Measurements from ENCODE around the gene MYO3B. TPM values are rescaled to one million over a fixed set of nuclear protein-coding genes. Genes with fewer than 3 reads are reported as not detected.

MYO3B gene
- total and polyA plus RNA-seq, 2 of the 8 experiments (the other 6 are each of a cell fraction or from before 2014, with no cell fraction given) = 0.17 to 0.19 TPM

DNA sequence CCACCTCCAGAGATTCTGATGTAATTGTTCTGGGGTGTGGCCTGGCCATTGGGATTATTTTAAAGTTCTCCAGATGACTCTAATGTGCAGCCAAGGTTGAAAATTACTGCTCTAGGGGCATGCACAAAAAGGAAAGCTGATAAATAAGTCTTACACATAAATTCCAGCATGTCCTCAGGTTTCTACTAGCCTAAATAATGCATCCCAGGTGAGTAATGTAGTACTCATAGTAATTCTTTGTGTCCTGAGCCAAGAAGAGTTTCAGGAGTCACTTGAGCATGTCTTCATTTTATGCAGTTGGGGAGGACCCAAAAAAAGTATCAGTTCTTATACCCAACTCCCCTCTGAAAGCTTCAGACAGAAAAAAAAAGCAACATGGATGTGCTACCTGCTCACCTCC lies 407.1 kb downstream of the MYO3B start:
- no peak overlapping the region for H3K14ac ChIP-seq (ENCODE audit: insufficient read length)
- H2AFZ ChIP-seq (ENCODE audit: low read length) = no peak overlapping the region

More for the DNA sequence above, 407.1 kb downstream of the MYO3B start:
- Histone ChIP-seq H3K4ac (replicated peaks; ENCODE audit: insufficient read length, low read depth, low read length) (no peak overlapping the region), H3K56ac (replicated peaks; ENCODE audit: insufficient read length, low read depth, low read length) (no peak overlapping the region), H2BK15ac (ENCODE audit: low read length) (no peak overlapping the region), H3K4me2 (ENCODE audit: insufficient read depth in 1 of 2, low read depth in 2 of 2, low read length in 2 of 2) (no peak overlapping the region), H4K8ac (ENCODE audit: extremely low read depth, insufficient read depth, low read length) (no peak overlapping the region), H3K79me1 (ENCODE audit: low read depth, low read length) (no peaks in the 10 kb centered on the region), H3K4me3 (ENCODE audit: extremely low read depth in 1 of 4, insufficient read depth in 2 of 4, low read depth in 3 of 4, low read length in 4 of 4) (no peak overlapping the region), H4K20me1 (replicated peaks in 1 of 2; ENCODE audit: control insufficient read depth in 1 of 2, insufficient read depth in 2 of 2, low read length in 2 of 2) (no peaks in the 10 kb centered on the region), H3K4me1 (replicated peaks in 1 of 4; ENCODE audit: control insufficient read depth in 3 of 4, insufficient read depth in 4 of 4, low read length in 3 of 4) (peaks cover 0 to 8% (median 7%) of the 10 kb centered on the region in 4 experiments; a peak in 4 of 7 replicates), H3K79me2 (ENCODE audit: control insufficient read depth in 1 of 2, insufficient read depth in 2 of 2, low read length in 2 of 2) (no peaks in the 10 kb centered on the region), H3K27me3 (replicated peaks in 1 of 4; ENCODE audit: control insufficient read depth in 3 of 4, extremely low read depth in 1 of 4, insufficient read depth in 3 of 4, low read length in 3 of 4) (no peaks in the 10 kb centered on the region), H2BK12ac (ENCODE audit: low read depth, low read length) (no peak overlapping the region), H4K5ac (ENCODE audit: insufficient read length, low read depth, low read length) (no peak overlapping the region), H2BK120ac (replicated peaks; ENCODE audit: low read depth, low read length) (no peak overlapping the region), H3K9me3 (ENCODE audit: insufficient read depth in 2 of 2, low read depth in 1 of 2, low read length in 1 of 2) (no peaks in the 10 kb centered on the region), H2BK5ac (ENCODE audit: low read depth, low read length) (no peak overlapping the region), H3K9ac (replicated peaks in 1 of 4; ENCODE audit: extremely low read depth in 1 of 4, low read depth in 3 of 4, low read length in 3 of 4) (no peak overlapping the region), H3K36me3 (ENCODE audit: control insufficient read depth in 2 of 4, insufficient read depth in 4 of 4, low read length in 3 of 4) (no peaks in the 10 kb centered on the region), H3K23me2 (ENCODE audit: low read depth, low read length) (no peaks in the 10 kb centered on the region), H2AK5ac (ENCODE audit: low read depth, low read length) (no peak overlapping the region), H3K23ac (ENCODE audit: insufficient read length) (no peak overlapping the region), H4K91ac (replicated peaks; ENCODE audit: insufficient read length, low read length) (no peak overlapping the region), H3K18ac (ENCODE audit: extremely low read depth, low read length) (no peak overlapping the region), H2BK20ac (ENCODE audit: low read length) (no peak overlapping the region), H3K27ac (ENCODE audit: low read depth, low read length) (no peak overlapping the region)
- POLR2A ChIA-PET (ENCODE audit: partially characterized antibody) = no interaction called here
- no peak for DNase-seq (ENCODE audit: low read depth in 1 of 2, low spot score in 2 of 2)
- TF ChIP-seq TEAD4 (IDR thresholded peaks at IDR 0.05; ENCODE audit: low read depth, low read length) (no peak), CHD2 (IDR thresholded peaks at IDR 0.05; ENCODE audit: low read length) (no peak), KDM5A (IDR thresholded peaks at IDR 0.05; ENCODE audit: low read length) (no peak), GABPA (IDR thresholded peaks at IDR 0.05; ENCODE audit: borderline replicate concordance, insufficient read depth, low read length) (no peak), MAX (IDR thresholded peaks at IDR 0.05) (no peak), USF2 (IDR thresholded peaks at IDR 0.05; ENCODE audit: low read length) (no peak), POLR2AphosphoS5 (IDR thresholded peaks at IDR 0.05; ENCODE audit: low read depth, low read length) (no peak), TCF12 (IDR thresholded peaks at IDR 0.05; ENCODE audit: low read depth, low read length) (no peak), POLR2A (IDR thresholded peaks at IDR 0.05; ENCODE audit: control extremely low read depth in 1 of 2, low read depth in 2 of 2, low read length in 2 of 2) (no peak), MAFK (IDR thresholded peaks at IDR 0.05; ENCODE audit: low read depth, low read length) (no peak)
- FAIRE-seq = no peak
- CTCF ChIA-PET (ENCODE audit: partially characterized antibody) = interaction anchor here (0.7 to 1.3 kb wide), 2 partner anchors 9 to 11 kb away, joined by 4 read pairs; no protein-coding TSS in a partner anchor
